Measurements from ENCODE around the gene MYO1D.

The MYO1D gene

DNA sequence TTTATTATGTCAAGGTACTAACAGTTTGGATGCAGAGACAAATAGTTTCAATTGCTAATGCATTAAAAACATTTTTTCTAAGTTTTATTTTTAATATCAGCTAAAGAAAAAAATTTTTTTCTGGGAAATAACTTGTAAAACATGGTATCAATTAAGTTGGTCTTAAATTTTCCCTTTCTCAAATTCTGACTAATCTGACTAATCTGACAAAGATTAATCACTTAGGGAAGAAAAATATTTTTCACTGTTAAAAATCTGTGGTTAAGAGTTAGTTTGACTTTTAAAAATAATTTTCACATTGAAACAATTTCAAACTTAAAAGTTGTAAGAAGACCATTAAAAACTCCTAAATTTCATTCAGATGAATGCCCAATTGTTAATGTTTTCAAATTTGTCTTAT lies 74.6 kb downstream of the MYO1D start:
- no peaks in the 10 kb centered on the region for H3K36me3 ChIP-seq (ENCODE audit: control insufficient read depth in 2 of 2, insufficient read depth in 2 of 2, low read length in 2 of 2)
- H3K4me1 ChIP-seq (ENCODE audit: control insufficient read depth, insufficient read depth, low read length), result no peaks in the 10 kb centered on the region
- no peaks in the 10 kb centered on the region for H3K9me3 ChIP-seq (ENCODE audit: control insufficient read depth in 2 of 2, low read length in 2 of 2)
- H3K9ac ChIP-seq (ENCODE audit: low read length in 2 of 2), result no peak overlapping the region
- no peak overlapping the region for H3K27ac ChIP-seq (ENCODE audit: low read length)
- H3K4me3 ChIP-seq (ENCODE audit: low read length in 2 of 2), result no peak overlapping the region
- H3K27me3 ChIP-seq (ENCODE audit: control insufficient read depth in 1 of 2, insufficient read depth in 2 of 2, low read length in 2 of 2), result no peaks in the 10 kb centered on the region

DNA sequence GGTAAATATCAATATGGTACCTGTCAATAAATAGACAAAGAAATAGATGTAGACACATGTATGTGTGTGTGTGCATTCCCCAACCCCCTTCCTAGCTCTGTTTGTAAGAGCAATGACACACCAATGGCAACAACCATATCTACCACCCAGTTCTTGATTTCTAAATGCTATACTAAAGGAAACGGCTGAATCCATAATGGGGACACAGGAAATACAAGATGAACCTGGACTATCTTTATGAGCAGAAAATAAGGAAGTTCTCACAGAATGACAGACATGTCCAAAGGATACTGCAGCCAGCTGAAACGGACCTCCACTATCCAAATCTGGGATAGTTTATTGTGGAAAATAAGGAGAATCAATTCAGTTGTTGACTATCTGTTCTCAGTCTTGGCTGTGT lies 75.3 kb downstream of the MYO1D start:
- no peaks in the 10 kb centered on the region for H3K27me3 ChIP-seq (ENCODE audit: control insufficient read depth in 1 of 2, insufficient read depth in 2 of 2, low read length in 2 of 2)
- H3K4me3 ChIP-seq (ENCODE audit: low read length in 2 of 2), result no peak overlapping the region
- H3K9me3 ChIP-seq (ENCODE audit: control insufficient read depth in 2 of 2, low read length in 2 of 2), result no peaks in the 10 kb centered on the region
- no peaks in the 10 kb centered on the region for H3K4me1 ChIP-seq (ENCODE audit: control insufficient read depth, insufficient read depth, low read length)
- H3K27ac ChIP-seq (ENCODE audit: low read length), result no peak overlapping the region
- H3K36me3 ChIP-seq (ENCODE audit: control insufficient read depth in 2 of 2, insufficient read depth in 2 of 2, low read length in 2 of 2), result no peaks in the 10 kb centered on the region
- no peak overlapping the region for H3K9ac ChIP-seq (ENCODE audit: low read length in 2 of 2)

DNA sequence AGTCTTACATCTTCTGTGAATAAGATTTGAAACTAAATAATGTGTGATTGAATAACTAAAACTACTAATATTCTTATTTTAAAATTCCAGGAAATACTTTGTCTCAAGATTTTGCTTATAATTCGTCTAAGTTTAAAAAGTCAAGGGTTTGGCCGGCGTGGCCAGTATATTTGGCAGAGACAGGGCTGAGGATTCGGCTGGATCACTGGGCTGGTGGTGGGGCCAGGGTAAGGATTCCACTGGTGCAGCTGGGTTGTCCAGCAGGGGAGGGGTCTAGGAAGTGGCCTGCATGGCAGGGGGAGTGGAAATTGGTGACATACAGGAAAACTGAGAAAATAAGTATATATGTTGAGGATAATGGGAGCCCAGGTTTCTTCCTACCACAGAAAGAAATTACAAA lies 75.7 kb downstream of the MYO1D start:
- no peak overlapping the region for H3K9ac ChIP-seq (ENCODE audit: low read length in 2 of 2)
- H3K4me1 ChIP-seq (ENCODE audit: control insufficient read depth, insufficient read depth, low read length), result no peaks in the 10 kb centered on the region
- H3K4me3 ChIP-seq (ENCODE audit: low read length in 2 of 2), result no peak overlapping the region
- no peaks in the 10 kb centered on the region for H3K27me3 ChIP-seq (ENCODE audit: control insufficient read depth in 1 of 2, insufficient read depth in 2 of 2, low read length in 2 of 2)
- H3K36me3 ChIP-seq (ENCODE audit: control insufficient read depth in 2 of 2, insufficient read depth in 2 of 2, low read length in 2 of 2), result no peaks in the 10 kb centered on the region
- H3K9me3 ChIP-seq (ENCODE audit: control insufficient read depth in 2 of 2, low read length in 2 of 2), result no peaks in the 10 kb centered on the region
- no peak overlapping the region for H3K27ac ChIP-seq (ENCODE audit: low read length)

DNA sequence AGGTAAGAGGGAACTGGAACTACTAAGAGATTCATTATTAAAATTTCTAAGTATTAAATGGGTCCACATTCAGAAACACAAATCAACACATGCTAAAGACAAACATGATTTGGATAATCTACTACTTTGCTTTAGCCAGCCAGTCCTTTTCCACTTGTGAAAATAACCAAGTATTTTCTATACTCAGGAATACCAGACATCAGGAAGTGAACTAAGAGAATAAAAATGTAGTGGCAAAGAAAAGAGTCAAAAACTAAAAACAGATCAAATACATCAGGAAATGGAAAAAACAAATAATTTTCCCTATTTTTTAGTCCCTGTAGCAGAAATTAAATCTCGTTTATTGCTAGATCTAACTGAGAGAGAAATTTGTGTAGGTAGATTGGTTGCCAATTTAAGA lies 78.0 kb downstream of the MYO1D start:
- Histone ChIP-seq H3K4me3 (ENCODE audit: low read length in 2 of 2) (no peak overlapping the region), H3K9me3 (ENCODE audit: control insufficient read depth in 2 of 2, low read length in 2 of 2) (no peaks in the 10 kb centered on the region), H3K27ac (ENCODE audit: low read length) (no peak overlapping the region), H3K9ac (ENCODE audit: low read length in 2 of 2) (no peak overlapping the region), H3K4me1 (ENCODE audit: control insufficient read depth, insufficient read depth, low read length) (no peaks in the 10 kb centered on the region), H3K36me3 (ENCODE audit: control insufficient read depth in 2 of 2, insufficient read depth in 2 of 2, low read length in 2 of 2) (no peaks in the 10 kb centered on the region), H3K27me3 (ENCODE audit: control insufficient read depth in 1 of 2, insufficient read depth in 2 of 2, low read length in 2 of 2) (no peaks in the 10 kb centered on the region)

DNA sequence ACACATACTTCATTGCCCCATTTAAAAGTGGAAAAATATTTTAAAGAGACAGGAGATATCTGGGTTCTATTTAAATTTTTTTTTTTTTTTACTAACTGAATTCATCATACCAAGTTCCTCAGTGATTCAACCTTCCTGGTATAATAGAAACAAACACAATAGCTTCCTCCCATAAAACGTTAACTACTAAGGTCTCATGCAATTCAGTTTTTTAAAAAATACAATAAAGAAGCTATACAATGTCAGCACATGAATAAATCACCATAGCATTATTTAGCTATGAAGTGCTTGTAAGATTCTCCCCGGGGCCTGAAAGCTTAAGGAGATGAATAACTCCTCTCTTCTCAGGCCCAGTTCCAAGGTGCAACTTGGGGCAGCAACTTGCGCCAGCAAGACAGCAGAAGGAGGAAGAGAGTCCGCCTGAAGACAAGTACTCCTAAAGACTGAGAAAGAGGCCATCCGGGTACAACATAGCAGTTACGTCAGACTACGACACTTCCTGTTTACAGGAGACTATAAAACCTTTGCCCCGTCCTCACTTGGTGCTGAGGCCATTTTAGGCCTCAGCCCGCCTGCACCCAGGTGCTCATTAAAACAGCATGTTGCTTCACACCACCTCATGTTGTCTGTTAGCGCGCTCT lies 81.5 kb downstream of the MYO1D start:
- no peak overlapping the region for H3K9ac ChIP-seq (ENCODE audit: low read length in 2 of 2)
- no peak overlapping the region for H3K27ac ChIP-seq (ENCODE audit: low read length)
- no peaks in the 10 kb centered on the region for H3K27me3 ChIP-seq (ENCODE audit: control insufficient read depth in 1 of 2, insufficient read depth in 2 of 2, low read length in 2 of 2)
- no peaks in the 10 kb centered on the region for H3K4me1 ChIP-seq (ENCODE audit: control insufficient read depth, insufficient read depth, low read length)
- no peak overlapping the region for H3K4me3 ChIP-seq (ENCODE audit: low read length in 2 of 2)
- H3K36me3 ChIP-seq (ENCODE audit: control insufficient read depth in 2 of 2, insufficient read depth in 2 of 2, low read length in 2 of 2), result no peaks in the 10 kb centered on the region
- H3K9me3 ChIP-seq (ENCODE audit: control insufficient read depth in 2 of 2, low read length in 2 of 2), result no peaks in the 10 kb centered on the region

DNA sequence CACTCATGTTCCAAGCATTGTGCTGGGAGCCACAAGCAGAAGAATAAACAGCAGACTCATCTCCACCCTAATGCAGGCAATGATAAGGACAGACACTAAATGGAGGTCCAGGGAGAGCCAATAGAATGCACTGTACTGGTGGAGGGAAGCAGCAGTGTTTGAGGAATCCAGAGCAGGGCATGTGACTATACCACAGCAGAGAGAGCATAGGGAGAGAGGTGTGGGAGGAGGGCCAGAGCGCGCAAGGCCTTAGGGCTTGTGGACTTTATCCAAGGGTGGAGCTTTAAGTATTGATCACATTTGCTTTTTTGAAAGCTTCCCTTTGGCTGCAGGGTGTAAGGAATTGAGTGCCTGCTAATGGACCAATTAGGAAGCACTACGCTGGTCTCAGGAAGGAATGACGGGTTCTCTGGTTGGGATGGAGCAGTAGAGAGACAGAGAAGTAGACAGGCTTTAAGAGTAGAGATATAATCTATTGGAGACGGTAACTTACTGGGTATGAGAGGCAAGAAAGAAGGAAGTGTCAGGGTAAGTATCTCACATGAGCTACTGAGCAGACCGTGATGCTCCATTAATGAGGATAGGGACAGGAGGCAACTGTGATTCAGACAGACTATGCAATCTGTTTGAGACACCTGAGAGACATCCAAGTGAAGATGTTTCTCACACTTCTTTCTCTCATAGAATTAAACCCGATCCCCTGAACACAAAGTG lies 82.2 kb downstream of the MYO1D start:
- no peaks in the 10 kb centered on the region for H3K4me1 ChIP-seq (ENCODE audit: control insufficient read depth, insufficient read depth, low read length)
- H3K4me3 ChIP-seq (ENCODE audit: low read length in 2 of 2), result no peak overlapping the region
- H3K9ac ChIP-seq (ENCODE audit: low read length in 2 of 2), result no peak overlapping the region
- H3K9me3 ChIP-seq (ENCODE audit: control insufficient read depth in 2 of 2, low read length in 2 of 2), result no peaks in the 10 kb centered on the region
- no peak overlapping the region for H3K27ac ChIP-seq (ENCODE audit: low read length)
- no peaks in the 10 kb centered on the region for H3K36me3 ChIP-seq (ENCODE audit: control insufficient read depth in 2 of 2, insufficient read depth in 2 of 2, low read length in 2 of 2)
- H3K27me3 ChIP-seq (ENCODE audit: control insufficient read depth in 1 of 2, insufficient read depth in 2 of 2, low read length in 2 of 2), result no peaks in the 10 kb centered on the region

DNA sequence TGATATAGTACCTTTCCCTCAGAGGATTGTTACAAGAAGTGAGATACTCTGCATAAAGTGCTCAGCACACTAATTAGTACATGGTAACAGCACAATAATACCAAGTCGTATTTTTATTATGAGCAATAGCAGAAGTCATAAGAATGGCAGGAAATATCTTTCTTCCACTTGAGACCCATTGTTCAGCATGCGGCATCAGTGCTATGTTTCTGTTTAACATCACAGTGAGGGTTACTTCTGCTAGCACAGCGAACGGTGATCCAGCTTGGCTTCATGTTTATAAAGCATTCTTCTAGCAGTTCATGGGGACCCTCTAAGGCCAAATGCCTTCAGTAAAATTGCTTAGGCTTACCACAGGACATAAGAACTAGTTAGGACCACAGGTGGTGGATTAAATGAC lies 83.1 kb downstream of the MYO1D start:
- no peaks in the 10 kb centered on the region for H3K4me1 ChIP-seq (ENCODE audit: control insufficient read depth, insufficient read depth, low read length)
- no peaks in the 10 kb centered on the region for H3K27me3 ChIP-seq (ENCODE audit: control insufficient read depth in 1 of 2, insufficient read depth in 2 of 2, low read length in 2 of 2)
- H3K36me3 ChIP-seq (ENCODE audit: control insufficient read depth in 2 of 2, insufficient read depth in 2 of 2, low read length in 2 of 2), result no peaks in the 10 kb centered on the region
- H3K9ac ChIP-seq (ENCODE audit: low read length in 2 of 2), result no peak overlapping the region
- no peak overlapping the region for H3K4me3 ChIP-seq (ENCODE audit: low read length in 2 of 2)
- H3K27ac ChIP-seq (ENCODE audit: low read length), result no peak overlapping the region
- no peaks in the 10 kb centered on the region for H3K9me3 ChIP-seq (ENCODE audit: control insufficient read depth in 2 of 2, low read length in 2 of 2)

DNA sequence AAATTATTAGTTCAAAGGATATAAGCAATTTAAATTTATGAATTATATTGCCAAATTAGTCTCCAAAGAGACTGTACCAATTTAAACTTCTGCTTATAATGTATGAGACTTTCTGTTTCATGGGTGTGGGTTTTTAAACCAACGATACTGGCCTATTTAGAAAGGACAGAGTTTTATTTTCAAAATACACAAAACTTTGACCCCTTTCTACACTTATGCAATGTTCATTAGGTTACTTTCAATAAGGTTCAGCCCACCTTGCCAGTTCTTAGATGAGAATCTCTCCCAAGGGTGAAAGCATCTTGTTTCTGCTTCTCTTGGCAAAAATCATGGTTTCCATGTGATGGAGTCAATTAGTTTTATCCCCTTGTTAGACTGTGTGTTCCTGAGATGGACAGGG lies 84.7 kb downstream of the MYO1D start:
- Histone ChIP-seq H3K4me3 (ENCODE audit: low read length in 2 of 2) (no peak overlapping the region), H3K27ac (ENCODE audit: low read length) (no peak overlapping the region), H3K4me1 (ENCODE audit: control insufficient read depth, insufficient read depth, low read length) (no peaks in the 10 kb centered on the region), H3K27me3 (ENCODE audit: control insufficient read depth in 1 of 2, insufficient read depth in 2 of 2, low read length in 2 of 2) (no peaks in the 10 kb centered on the region), H3K36me3 (ENCODE audit: control insufficient read depth in 2 of 2, insufficient read depth in 2 of 2, low read length in 2 of 2) (no peaks in the 10 kb centered on the region), H3K9ac (ENCODE audit: low read length in 2 of 2) (no peak overlapping the region), H3K9me3 (ENCODE audit: control insufficient read depth in 2 of 2, low read length in 2 of 2) (no peaks in the 10 kb centered on the region)

DNA sequence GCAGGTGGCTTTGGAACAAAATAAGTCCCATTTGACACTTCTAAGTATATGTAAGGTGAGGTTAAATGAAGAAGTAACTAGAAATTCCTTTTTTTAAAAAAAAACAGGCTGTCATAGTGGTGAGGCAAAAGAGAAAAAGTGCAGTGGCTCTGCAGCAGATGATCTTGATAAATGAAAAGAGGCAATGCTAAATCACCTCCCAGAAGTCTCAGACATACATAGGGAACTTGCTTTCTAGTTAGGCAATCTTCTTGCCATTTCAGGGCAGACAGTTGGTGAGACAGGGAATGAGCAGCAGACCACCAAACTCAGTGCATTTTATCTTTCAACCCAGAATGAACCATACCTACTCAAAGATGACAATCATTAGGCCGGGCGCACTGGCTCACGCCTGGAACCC lies 90.8 kb downstream of the MYO1D start:
- Histone ChIP-seq H3K27ac (ENCODE audit: low read length) (no peak overlapping the region), H3K9me3 (ENCODE audit: control insufficient read depth in 2 of 2, low read length in 2 of 2) (no peaks in the 10 kb centered on the region), H3K4me1 (ENCODE audit: control insufficient read depth, insufficient read depth, low read length) (no peaks in the 10 kb centered on the region), H3K36me3 (ENCODE audit: control insufficient read depth in 2 of 2, insufficient read depth in 2 of 2, low read length in 2 of 2) (no peaks in the 10 kb centered on the region), H3K27me3 (ENCODE audit: control insufficient read depth in 1 of 2, insufficient read depth in 2 of 2, low read length in 2 of 2) (no peaks in the 10 kb centered on the region), H3K4me3 (ENCODE audit: low read length in 2 of 2) (no peak overlapping the region), H3K9ac (ENCODE audit: low read length in 2 of 2) (no peak overlapping the region)

DNA sequence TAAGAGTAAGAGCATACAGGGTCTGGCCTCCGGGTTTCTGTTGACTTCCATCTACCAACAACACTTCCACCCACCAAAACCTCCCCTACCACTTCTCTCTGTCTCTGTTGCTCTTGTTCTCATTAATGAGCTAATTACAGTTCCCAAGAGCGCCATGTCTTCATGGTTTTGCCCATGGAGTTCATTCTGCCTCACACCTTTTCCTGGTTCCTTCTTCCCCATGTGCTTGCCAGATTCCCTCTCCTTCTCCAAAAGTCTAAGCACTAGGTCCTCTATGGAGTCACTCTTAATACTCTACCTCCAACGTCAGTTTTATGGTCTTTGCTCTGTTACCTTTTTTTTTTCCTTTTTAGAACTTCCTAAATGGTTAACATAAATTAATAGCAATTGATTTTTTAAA lies 92.8 kb downstream of the MYO1D start:
- H3K36me3 ChIP-seq (ENCODE audit: control insufficient read depth in 2 of 2, insufficient read depth in 2 of 2, low read length in 2 of 2), result no peaks in the 10 kb centered on the region
- H3K9me3 ChIP-seq (ENCODE audit: control insufficient read depth in 2 of 2, low read length in 2 of 2), result no peaks in the 10 kb centered on the region
- no peak overlapping the region for H3K27ac ChIP-seq (ENCODE audit: low read length)
- no peak overlapping the region for H3K4me3 ChIP-seq (ENCODE audit: low read length in 2 of 2)
- H3K4me1 ChIP-seq (ENCODE audit: control insufficient read depth, insufficient read depth, low read length), result no peaks in the 10 kb centered on the region
- no peak overlapping the region for H3K9ac ChIP-seq (ENCODE audit: low read length in 2 of 2)
- no peaks in the 10 kb centered on the region for H3K27me3 ChIP-seq (ENCODE audit: control insufficient read depth in 1 of 2, insufficient read depth in 2 of 2, low read length in 2 of 2)

DNA sequence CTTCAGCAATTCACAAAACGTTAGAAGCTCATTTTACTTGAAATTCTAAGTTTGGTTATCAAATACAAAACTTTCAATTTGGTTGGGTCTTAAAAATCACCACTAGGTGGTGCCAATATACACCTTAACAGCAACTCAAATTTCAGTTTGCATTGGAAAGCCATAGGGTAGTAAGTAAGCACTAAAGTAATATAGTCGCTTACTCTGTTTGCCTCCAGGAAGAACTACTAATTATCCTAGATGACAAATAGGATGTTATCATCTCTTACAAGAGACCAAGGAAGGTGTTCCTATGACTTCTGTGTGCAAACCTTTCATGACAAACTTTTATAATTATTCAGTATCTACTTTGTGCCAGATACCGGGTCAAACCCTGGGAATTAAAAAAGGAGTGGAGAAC lies 93.3 kb downstream of the MYO1D start:
- Histone ChIP-seq H3K36me3 (ENCODE audit: control insufficient read depth in 2 of 2, insufficient read depth in 2 of 2, low read length in 2 of 2) (no peaks in the 10 kb centered on the region), H3K4me3 (ENCODE audit: low read length in 2 of 2) (no peak overlapping the region), H3K9ac (ENCODE audit: low read length in 2 of 2) (no peak overlapping the region), H3K4me1 (ENCODE audit: control insufficient read depth, insufficient read depth, low read length) (no peaks in the 10 kb centered on the region), H3K27ac (ENCODE audit: low read length) (no peak overlapping the region), H3K9me3 (ENCODE audit: control insufficient read depth in 2 of 2, low read length in 2 of 2) (no peaks in the 10 kb centered on the region), H3K27me3 (ENCODE audit: control insufficient read depth in 1 of 2, insufficient read depth in 2 of 2, low read length in 2 of 2) (no peaks in the 10 kb centered on the region)
